Psoas muscle (tissue), 8 donors: ENCODE results near the gene ATOH8. TPM values are rescaled to one million over a fixed set of nuclear protein-coding genes. Genes with fewer than 3 reads are reported as not detected.

ENCODE experiments used
- ATAC-seq, 4 donors: fragments of 200-7000 bp; cut with Tn5 transposase; one replicate each; pipeline ENCODE4 v1.9.1; 2020; ENCODE audit warnings: moderate library complexity in 3 of 4, mild to moderate bottlenecking in 2 of 4
- DNase-seq, 2 donors: peaks; one replicate each; pipeline ENCODE4 v3.0.0-alpha.2; 2020
- H3K27ac ChIP-seq: fragments of 200-600 bp; one replicate; pipeline ENCODE4 v1.8.0; 2022
- H3K27me3 ChIP-seq, 3 donors: fragments of 200-600 bp in 1 of 3; one replicate each; pipeline versions ENCODE4 v1.6.1 to v1.8.0; 2013 to 2022; ENCODE audit warnings: low read length in 2 of 3, mild to moderate bottlenecking in 2 of 3, moderate library complexity in 1 of 3; ENCODE audit not compliant: insufficient read depth in 3 of 3
- H3K36me3 ChIP-seq, 2 donors: fragments of 200-600 bp in 1 of 2; one replicate each; pipeline versions ENCODE4 v1.6.1 to v1.8.0; 2013 to 2022; ENCODE audit warnings: low read depth in 1 of 2, mild to moderate bottlenecking in 1 of 2, moderate library complexity in 1 of 2; ENCODE audit not compliant: insufficient read depth in 1 of 2
- H3K4me1 ChIP-seq: fragments of 200-600 bp; one replicate; pipeline ENCODE4 v1.8.0; 2022
- H3K4me3 ChIP-seq: fragments of 200-600 bp; one replicate; pipeline ENCODE4 v1.8.0; 2022; ENCODE audit warnings: mild to moderate bottlenecking
- H3K9me3 ChIP-seq: fragments of 200-600 bp; one replicate; pipeline ENCODE4 v1.8.0; 2022
- WGBS, 3 donors: extraction: QIAGEN DNeasy Blood & Tissue Kit; methylation state at CpG; one replicate each; pipeline versions ENCODE4 v1.1.6 to v1.1.7; 2013; 5-methylcytosine and 5-hydroxymethylcytosine counted together
- intact Hi-C, 2 donors: fragments of 100-400 bp; cut with DNase I; formaldehyde crosslinking; loops; one replicate each; pipeline versions ENCODE4 v1.11.0 to v1.14.2; 2022
- polyA plus RNA-seq, 3 donors: library from polyadenylated mRNA; stranded (reverse); fragments of 200-250 nt; gene quantifications; one replicate each; pipeline ENCODE4 v1.2.3, GENCODE V29; 2013
- total RNA-seq, 4 donors: library from RNA; stranded (reverse); fragmentation: NEBNext Ultra II Directional in 2 of 4; extraction: Animal tissue kit (Norgen Biotek cat#: 25700) in 2 of 4; gene quantifications; one replicate each; pipeline versions ENCODE4 v1.2.1 to v1.2.4, GENCODE V29; 2021 to 2023
- TF ChIP-seq, protein P1 (sequence below): fragments of 200-600 bp; IDR thresholded peaks from one replicate; pipeline ENCODE4 v1.8.0; 2022; ENCODE audit warnings: antibody characterized with exemption
- donor health status: healthy with polysubstance abuse.
- donor health status: DM: no; HTN: no; CAD: no; lungs with moderate emphysema.
- donor health status: Bipolar disorder and iron deficiency.
- donor health status: healthy.
- donor health status: DM: yes; HTN: yes; CAD: no.
- donor health status: DM: no; HTN: no; CAD: no.
- donor health status: DM: no; HTN: no; CAD: no.
- donor health status: DM: yes; HTN: yes; CAD: no.

The ATOH8 gene
- total and polyA plus RNA-seq, 7 donors: 22.0 to 82.1 (median 59.4) TPM

DNA sequence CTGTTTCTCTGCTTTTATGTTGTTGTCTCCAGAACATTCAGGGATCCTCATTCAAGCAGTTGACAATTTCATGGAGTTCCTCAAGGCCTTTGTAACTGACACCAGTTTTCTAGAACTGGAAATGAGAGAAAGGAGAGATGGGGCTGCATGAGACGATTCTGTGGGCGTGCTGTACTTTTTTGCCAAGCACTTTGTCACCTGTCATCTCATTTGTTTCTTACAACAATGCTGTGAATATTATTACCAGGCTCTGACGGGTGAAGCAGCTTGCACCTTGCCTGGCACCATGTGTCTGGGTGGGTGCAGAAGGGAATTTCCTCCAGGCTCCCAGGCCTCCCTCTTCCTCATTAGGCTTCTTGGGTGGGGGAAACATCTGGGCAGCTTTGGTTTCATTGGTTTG is 22.2 kb upstream of the ATOH8 start:
- H3K27me3 ChIP-seq: no peaks in the 10 kb centered on the region
- H3K4me3 ChIP-seq: no peak overlapping the region
- TF ChIP-seq, protein P1, sequence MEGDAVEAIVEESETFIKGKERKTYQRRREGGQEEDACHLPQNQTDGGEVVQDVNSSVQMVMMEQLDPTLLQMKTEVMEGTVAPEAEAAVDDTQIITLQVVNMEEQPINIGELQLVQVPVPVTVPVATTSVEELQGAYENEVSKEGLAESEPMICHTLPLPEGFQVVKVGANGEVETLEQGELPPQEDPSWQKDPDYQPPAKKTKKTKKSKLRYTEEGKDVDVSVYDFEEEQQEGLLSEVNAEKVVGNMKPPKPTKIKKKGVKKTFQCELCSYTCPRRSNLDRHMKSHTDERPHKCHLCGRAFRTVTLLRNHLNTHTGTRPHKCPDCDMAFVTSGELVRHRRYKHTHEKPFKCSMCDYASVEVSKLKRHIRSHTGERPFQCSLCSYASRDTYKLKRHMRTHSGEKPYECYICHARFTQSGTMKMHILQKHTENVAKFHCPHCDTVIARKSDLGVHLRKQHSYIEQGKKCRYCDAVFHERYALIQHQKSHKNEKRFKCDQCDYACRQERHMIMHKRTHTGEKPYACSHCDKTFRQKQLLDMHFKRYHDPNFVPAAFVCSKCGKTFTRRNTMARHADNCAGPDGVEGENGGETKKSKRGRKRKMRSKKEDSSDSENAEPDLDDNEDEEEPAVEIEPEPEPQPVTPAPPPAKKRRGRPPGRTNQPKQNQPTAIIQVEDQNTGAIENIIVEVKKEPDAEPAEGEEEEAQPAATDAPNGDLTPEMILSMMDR: no peak
- DNase-seq (no peak), ATAC-seq (no peak)
- H3K27ac ChIP-seq: peak overlapping the region; percentile 98
- no peaks in the 10 kb centered on the region for H3K9me3 ChIP-seq
- H3K36me3 ChIP-seq: no peaks in the 10 kb centered on the region
- peaks cover 67% of the 10 kb centered on the region for H3K4me1 ChIP-seq
- WGBS, 3 donors: 31 to 51% (median 37%) methylated on average over 3 of the region's 3 CpGs
- intact Hi-C loops: loop anchor here in 1 of 2 donors (5.0 kb wide), 1 partner anchor 41 kb away; no protein-coding TSS in a partner anchor

DNA sequence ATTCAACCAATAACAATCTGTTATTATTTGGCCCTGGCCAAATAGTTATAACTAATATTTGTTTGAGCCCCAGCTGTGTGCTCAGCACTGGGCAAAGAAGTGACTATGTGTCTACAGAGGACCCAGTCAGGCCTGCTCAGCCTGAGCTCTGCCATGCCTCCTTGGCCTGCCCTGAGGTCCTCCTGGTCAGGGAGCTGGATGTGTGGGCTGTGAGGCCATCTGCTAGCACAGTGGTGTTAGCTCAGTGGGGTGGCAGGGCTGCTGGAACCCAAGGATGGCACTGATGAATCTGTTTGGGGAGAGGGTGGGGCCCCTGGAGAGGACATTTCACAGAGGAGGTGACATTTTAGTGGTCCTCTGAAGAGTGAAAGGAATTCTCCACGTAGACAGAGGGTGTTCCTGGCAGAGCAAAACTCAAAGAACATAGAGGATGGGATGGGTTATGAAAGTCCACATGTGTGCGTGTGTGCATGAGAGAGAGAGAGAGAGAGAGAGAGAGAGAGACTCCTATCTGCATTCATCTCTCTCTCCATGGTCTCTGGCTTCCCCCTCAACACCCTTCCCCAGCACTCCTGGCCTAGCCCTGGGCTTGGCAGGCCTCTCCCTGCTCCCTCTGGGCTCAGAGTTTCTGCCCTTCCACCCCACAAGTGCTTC is 21.2 kb upstream of the ATOH8 start:
- no peaks in the 10 kb centered on the region for H3K27me3 ChIP-seq
- 17 to 31% (median 24%) methylated on average over 2 of the region's 2 CpGs for WGBS, 3 donors
- intact Hi-C loops: loop anchor here in 1 of 2 donors (5.0 kb wide), 1 partner anchor 40 kb away; no protein-coding TSS in a partner anchor
- H3K4me3 ChIP-seq: no peak overlapping the region
- H3K4me1 ChIP-seq: peaks cover 75% of the 10 kb centered on the region
- ATAC-seq (peak; percentile 0 to 9 (median 3)), DNase-seq (peak; percentile 42 to 52)
- H3K27ac ChIP-seq: peak overlapping the region; percentile 98
- no peaks in the 10 kb centered on the region for H3K9me3 ChIP-seq
- H3K36me3 ChIP-seq: no peaks in the 10 kb centered on the region
- TF ChIP-seq, protein P1: no peak

DNA sequence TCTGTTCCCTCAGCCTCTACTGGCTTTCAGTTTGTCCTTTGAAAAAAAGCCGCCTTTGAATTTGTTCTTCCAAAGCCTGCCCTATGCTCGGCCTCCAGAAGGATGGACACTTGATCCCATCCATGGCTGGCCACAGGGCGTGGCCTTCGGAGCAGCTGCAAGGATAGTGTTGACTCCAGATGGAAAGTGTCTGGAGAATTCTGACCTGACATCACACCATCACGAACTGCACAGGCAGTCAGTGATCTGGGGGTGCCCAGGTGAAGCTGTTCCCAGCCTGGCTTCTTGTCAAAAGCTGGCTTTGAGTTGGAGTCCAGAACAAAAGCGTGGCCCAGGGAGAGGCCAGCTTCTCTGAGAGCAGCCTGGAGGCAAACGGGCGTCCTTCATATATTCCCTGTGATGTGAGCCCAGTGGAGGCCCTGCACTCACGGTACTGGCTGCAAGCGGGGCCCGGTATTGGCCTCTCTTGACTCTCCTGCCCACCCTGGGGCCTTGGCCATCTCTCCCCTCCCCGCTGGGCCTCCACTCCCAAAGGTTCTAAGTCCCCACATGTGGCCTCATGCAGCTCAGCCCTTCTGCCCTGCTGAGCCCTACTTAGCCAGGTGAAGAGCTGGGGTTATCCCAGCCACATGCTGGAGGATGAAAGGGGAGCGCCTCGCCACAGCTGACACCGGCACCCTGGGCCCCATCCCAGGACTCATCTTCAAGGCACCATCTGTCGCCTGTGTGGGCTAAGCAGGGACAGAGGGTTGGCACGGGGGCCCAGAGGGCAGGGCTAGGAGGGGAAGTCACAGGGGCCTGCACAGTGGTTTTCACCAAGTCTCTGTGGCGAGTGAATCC is 20.4 kb upstream of the ATOH8 start:
- H3K36me3 ChIP-seq: no peaks in the 10 kb centered on the region
- H3K4me3 ChIP-seq: peak overlapping the region; percentile 12
- H3K9me3 ChIP-seq: no peaks in the 10 kb centered on the region
- TF ChIP-seq, protein P1: no peak
- DNase-seq (peak; percentile 83 to 92), ATAC-seq (peak; percentile 72 to 79 (median 76))
- no peaks in the 10 kb centered on the region for H3K27me3 ChIP-seq
- peaks cover 80% of the 10 kb centered on the region for H3K4me1 ChIP-seq
- intact Hi-C loops: loop anchor here in 1 of 2 donors (5.0 kb wide), 1 partner anchor 39 kb away; no protein-coding TSS in a partner anchor
- WGBS, 3 donors: 24 to 44% (median 28%) methylated on average over 18 of the region's 18 CpGs
- H3K27ac ChIP-seq: peak overlapping the region; percentile 98

DNA sequence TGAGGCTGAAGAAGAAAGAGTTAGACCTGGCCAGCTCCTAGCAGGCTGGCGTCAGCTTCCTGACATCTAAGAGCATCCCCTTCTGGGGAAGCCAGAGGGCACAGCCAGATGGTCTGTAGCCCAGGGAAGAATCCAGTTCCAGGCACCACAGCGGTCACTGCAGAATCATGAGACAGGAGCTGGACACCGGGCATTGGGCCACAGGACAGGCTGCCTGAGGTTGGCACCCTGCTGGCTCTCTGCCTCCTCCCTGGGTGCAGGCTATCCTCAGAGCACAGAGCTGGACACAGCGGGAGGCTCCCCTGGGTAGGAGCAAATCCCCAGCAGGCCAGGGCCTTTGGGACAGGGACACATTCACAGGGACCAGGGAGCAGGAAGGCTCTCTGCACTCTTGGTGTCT is 19.8 kb upstream of the ATOH8 start:
- Histone ChIP-seq H3K36me3 (no peaks in the 10 kb centered on the region), H3K4me3 (peak overlapping the region; percentile 12), H3K27ac (peak overlapping the region; percentile 98), H3K4me1 (peaks cover 81% of the 10 kb centered on the region), H3K27me3 (no peaks in the 10 kb centered on the region), H3K9me3 (no peaks in the 10 kb centered on the region)
- intact Hi-C loops: loop anchor here in 1 of 2 donors (5.0 kb wide), 1 partner anchor 38 kb away; no protein-coding TSS in a partner anchor
- ATAC-seq (peak; percentile 73 to 81 (median 78)), DNase-seq (peak; percentile 84 to 94)
- TF ChIP-seq, protein P1: no peak
- WGBS, 3 donors: 33 to 57% (median 35%) methylated on average over 4 of the region's 4 CpGs
